Stimulated activated CD8-positive, alpha-beta memory T cell treated with anti-CD3 and anti-CD28 coated beads, Interleukin-4, amount 100 ng/mL, for 24 hours (primary cell): Measurements from ENCODE around the gene ZNF320.
"Not testable (repeated sequence)": the region's sequence is repeated elsewhere in the genome, so short reads cannot be mapped to it uniquely, and the experiment has no call there.

ENCODE experiments used
- DNase-seq: peaks from one replicate; pipeline ENCODE4 v3.0.0-alpha.2; 2020; ENCODE audit warnings: low read depth

ZNF320 gene

DNA sequence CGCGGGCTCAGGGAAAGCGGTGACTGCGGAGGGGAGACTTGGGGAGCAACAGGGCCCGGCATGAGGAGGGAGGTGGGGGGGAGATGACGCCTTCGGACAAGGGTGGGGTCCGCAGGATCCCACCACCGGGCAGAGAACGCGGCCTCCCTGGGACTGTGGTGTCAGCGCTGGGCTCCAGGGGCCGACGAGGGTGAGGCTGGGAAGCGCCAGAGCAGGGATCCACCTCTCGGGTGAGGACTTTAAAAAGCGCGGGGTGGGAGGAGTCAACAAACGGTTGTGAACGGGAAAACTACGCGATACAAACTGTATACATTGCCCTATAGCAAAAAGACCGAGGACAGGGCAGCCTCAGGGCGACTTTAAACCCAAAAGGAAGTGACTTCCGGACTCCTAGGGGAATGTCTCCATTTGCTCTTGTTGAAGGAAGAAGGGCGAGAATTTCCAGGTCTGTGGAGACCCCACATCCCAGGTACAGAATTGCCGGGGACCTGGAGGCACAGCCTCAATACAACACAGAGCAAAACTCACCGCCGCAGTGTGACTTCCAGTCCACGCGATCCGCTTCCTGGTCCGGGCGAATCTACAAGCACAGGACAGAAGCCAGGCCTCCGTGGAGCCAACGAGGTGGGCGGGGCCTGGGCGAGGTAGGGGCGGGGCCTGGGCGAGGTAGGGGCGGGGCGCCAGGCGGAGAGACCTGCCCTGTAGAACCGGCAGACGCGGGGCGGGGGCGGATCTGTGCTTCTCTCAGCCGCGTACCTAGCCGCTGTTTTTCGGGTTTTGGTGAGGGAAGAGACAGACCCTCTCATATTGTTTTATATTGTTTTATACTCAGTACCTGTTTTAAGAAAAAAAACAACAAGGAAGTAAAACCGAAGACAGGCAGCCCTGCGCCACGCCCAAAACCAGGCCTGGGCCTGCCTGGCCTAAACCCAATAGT lies 25.7 kb upstream of the ZNF320 start, which contains the start of gene ZNF888:
Gene ZNF888 (minus strand): TSS at position 588 of the 937 bp plus-strand sequence. CDS start 5,555 bp downstream, outside the sequence.
- DNase-seq, result peak; percentile 77

- DNase-seq, result no peak
These were observed 20.1 kb upstream of the ZNF320 start for GRCh38 chr19:52917531-52917930.

DNA sequence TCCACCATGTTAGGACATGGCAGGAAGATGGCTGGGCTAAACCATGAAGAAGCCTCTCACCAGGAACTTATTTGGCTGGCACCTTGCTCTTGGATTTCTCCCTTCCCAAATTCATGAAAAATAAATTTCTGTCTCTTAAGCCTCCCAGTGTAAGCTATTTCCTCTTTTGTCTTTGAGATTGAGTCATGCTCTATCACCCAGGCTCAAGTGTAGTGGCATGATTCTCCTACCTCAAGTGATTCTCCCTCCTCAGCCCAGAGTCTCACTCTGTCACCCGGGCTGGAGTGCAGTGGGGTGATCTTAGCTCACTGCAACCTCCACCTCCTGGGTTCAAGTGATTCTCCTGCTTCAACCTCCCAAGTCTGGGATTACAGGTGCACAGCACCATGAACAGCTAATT lies 13.2 kb upstream of the ZNF320 start:
- no peak for DNase-seq

DNA sequence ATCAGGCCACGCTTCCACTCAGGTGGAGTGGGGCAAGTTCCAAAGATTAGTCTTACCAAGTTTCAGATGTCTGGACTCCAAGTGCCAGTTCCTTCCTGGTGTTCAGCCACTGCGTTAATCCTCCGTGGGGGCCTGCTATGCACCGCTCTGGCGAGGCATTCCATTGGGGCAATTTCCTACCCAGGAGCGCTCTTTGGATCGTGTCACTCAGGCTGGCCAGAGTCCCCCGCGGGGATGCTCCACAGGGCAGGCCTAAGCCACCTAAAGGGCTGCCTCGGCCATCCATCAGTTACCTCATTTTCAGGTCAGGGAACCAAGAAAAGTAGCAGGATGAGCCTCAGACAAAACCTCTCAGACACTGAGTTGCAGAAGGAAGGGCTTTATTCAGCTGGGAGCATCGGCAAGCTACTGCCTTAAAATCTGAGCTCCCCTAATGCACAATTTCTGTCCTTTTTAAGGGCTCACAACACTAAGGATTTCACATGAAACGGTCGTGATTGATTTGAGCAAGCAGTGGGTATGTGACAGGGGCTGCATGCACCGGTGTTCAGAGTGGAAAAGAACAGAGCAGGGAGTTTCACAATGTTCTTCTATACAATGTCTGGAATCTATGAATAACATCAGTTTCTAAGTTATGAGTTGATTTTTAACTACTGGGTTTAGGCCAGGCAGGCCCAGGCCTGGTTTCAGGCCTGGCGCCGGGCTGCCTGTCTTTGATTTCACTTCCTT lies 6.8 kb upstream of the ZNF320 start:
- DNase-seq, result not testable (repeated sequence)

DNA sequence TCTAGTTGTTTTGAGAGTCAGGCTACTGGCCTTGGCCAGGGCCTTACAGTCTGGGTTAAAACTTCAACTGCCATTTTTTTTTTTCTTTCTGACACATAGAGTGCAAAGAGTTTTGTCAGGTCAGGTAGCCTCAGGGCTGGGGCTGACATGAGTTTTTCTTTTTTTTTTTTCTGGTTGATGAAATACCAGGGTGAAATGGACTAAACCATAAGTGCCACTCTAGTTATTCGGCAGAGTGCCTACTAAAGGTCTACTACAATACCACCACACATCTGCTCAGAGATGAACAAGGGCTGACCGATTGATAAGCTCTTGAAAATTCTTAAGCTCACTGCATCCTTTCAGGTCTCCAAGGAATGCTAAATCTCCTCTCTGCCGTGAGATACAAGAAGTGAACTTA lies 4.4 kb upstream of the ZNF320 start:
- DNase-seq, result no peak

- DNase-seq, result not testable (repeated sequence)
These were observed 1.2 kb upstream of the ZNF320 start for GRCh38 chr19:52898596-52898995.

DNA sequence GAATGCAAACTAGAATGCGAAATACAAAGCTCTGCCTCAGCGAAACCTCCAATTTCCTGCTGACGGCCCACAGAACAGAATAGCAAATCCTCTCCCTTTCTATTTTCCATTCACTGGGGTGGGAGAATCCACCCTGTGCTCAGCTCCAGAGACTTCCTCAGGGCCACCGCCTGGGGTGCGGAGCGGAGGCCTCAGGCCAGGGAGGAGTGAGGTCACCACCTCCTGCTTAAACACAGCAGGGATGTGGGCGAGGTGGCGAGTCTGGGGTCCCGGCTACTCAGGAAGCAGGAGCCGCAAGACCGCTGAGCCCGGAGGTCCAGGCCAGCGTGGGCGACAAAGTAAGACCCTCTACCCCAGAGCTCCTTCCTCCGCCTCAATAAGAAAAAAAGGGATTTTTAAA lies 666 bp upstream of the ZNF320 start:
- no peak for DNase-seq

- no peak for DNase-seq
These were observed 851 bp downstream of the ZNF320 start for GRCh38 chr19:52896431-52897137.

DNA sequence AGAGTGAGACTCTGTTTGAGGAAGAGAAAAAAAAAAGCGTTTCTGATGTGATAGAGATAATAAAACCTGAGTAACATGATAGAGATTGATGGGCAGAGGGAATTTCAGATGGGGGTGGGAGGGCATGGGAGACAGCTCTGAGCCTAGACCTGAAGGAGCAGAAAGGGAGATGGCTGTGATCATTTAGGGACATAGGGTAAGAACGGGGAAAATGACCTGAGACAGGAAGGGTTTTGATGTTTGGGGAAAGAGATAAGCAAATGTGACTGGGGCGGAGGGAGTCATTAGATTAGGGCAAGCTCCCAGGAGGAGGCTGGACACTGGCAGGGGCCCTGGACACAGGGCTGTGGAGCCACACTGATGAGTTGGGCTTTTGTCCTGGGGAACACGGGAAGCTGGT lies 6.1 kb downstream of the ZNF320 start:
- no peak for DNase-seq

DNA sequence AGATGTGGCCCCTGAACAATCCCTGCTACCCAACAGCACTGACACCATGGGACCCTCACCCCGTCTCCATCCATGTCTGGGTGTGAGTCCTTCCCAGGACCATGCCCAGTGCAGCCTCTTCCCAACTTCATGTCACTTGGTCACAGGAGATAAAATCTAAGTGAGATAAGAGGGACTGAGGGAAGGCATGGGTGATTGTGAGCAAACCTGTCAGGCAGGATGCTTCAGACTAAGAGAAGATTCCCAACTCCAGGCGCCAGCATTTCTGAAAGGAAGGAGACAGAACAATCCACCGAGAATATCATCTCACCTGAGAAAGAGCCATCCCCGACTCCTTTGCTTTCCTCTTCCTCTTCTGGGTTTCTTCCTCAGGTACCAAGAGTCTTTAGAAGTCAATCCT lies 7.5 kb downstream of the ZNF320 start:
- DNase-seq, result no peak

- no peak for DNase-seq
These were observed 8.4 kb downstream of the ZNF320 start for GRCh38 chr19:52889076-52889475.

GRCh38 chr19:52880895-52881389 lies 16.5 kb downstream of the ZNF320 start:
- DNase-seq, result no peak

DNA sequence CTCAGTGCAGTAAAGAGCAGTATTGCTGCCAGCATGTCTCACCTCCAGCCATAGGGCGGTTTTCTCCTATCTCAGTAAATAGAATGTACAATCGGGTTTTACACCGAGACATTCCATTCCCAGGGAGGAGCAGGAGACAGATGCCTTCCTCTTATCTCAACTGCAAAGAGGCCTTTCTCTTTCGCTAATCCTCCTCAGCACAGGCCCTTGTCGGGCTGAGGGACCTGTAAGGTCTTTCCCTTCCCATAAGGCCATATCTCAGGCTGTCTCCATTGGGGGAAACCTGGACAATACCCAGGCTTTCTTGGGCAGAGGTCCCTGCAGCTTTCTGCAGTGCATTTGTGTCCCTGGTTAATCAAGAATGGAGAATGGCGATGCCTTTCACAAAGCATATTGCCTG lies 24.4 kb downstream of the ZNF320 start:
- not testable (repeated sequence) for DNase-seq

GRCh38 chr19:52871466-52871865 lies 26.0 kb downstream of the ZNF320 start:
- DNase-seq, result no peak

DNA sequence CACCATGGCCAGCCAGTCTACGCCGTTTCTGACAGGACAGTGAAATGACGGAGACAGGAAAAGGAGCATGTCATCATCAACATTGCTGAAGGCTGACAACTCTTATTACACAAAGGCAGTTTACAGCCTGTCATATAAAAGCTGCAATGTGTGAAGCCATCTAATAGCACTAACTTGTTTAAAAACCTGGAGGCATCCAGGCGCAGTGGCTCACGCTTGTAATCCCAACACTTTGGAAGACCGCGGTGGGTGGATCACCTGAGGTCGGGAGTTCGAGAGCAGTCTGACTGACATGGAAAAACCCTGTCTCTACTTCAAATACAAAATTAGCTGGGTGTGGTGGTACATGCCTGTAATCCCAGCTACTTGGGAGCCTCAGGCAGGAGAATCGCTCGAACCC lies 29.4 kb downstream of the ZNF320 start:
- DNase-seq, result not testable (repeated sequence)

DNA sequence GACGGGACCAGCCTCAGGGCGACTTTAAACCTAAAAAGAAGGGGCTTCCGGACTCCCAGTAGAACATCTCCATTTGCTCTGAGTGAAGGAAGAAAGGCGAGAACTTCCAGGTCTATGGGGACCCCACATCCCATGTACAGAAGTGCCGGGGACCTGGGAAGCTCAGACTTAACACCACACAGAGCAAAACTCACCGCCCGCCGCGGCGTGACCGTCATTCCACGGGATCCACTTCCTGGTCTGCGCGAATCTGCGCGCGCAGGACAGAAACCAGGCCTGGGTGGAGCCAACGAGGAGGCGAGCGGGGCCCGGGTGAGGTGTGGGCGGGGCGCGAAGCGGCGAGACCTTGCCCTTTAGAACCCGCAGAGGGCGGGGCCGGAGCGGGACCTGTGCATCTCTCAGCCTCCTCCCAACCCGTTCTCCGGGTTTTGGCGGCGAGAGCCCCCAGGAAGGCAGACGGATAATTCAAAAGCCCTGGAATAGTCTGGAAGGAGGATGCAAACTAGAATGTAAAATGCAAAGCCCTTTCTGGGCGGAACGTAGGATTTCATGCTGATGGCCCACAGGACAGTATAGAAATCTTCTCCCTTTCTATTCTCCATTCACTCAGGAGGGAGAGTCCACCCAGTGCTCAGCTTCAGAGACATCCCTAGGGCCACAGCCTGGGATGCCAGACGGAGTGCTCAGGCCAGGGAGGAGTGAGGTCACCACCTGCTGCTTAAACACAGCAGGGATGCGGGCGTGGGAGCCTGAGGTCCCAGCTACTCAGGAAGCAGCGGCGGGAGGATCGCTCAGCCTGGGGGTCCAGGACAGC lies 39.9 kb downstream of the ZNF320 start, which contains the start of gene ZNF468:
Gene ZNF468 (minus strand): TSS at position 242 of the 814 bp plus-strand sequence. CDS start 3,347 bp downstream, outside the sequence.
- peak; percentile 58 for DNase-seq

GRCh38 chr19:52856540-52857377 lies 40.7 kb downstream of the ZNF320 start:
- DNase-seq, result not testable (repeated sequence)
